Skeletal muscle tissue (tissue), 4 donors: ENCODE results near the gene RASA3. TPM values are rescaled to one million over a fixed set of nuclear protein-coding genes. Genes with fewer than 3 reads are reported as not detected.
"Not testable (repeated sequence)": the region's sequence is repeated elsewhere in the genome, so short reads cannot be mapped to it uniquely, and the experiment has no call there.

Experiments used
- H3K27ac ChIP-seq: one replicate; pipeline ENCODE4 v1.7.0; 2013; ENCODE audit warnings: mild to moderate bottlenecking, low read depth, low read length, inconsistent platforms
- H3K27me3 ChIP-seq, 3 donors: one replicate each; pipeline ENCODE4 v1.7.0; 2013; ENCODE audit warnings: low read length in 3 of 3; ENCODE audit not compliant: control insufficient read depth in 3 of 3, insufficient read depth in 3 of 3
- H3K36me3 ChIP-seq, 3 donors: one replicate each; pipeline ENCODE4 v1.7.0; 2013; ENCODE audit warnings: low read length in 3 of 3; ENCODE audit not compliant: control insufficient read depth in 3 of 3, insufficient read depth in 3 of 3
- H3K4me1 ChIP-seq, 3 donors: one replicate each; pipeline ENCODE4 v1.7.0; 2013; ENCODE audit warnings: low read length in 3 of 3, mild to moderate bottlenecking in 3 of 3; ENCODE audit not compliant: control insufficient read depth in 3 of 3, insufficient read depth in 3 of 3
- H3K4me3 ChIP-seq, 3 donors: one replicate each; pipeline ENCODE4 v1.7.0; 2013; ENCODE audit warnings: low read length in 3 of 3
- H3K9ac ChIP-seq, 3 donors: one replicate each; pipeline ENCODE4 v1.7.0; 2013; ENCODE audit warnings: low read length in 3 of 3, mild to moderate bottlenecking in 3 of 3, moderate library complexity in 2 of 3, low read depth in 1 of 3
- H3K9me3 ChIP-seq, 3 donors: one replicate each; pipeline ENCODE4 v1.7.0; 2013; ENCODE audit warnings: low read length in 3 of 3; ENCODE audit not compliant: control insufficient read depth in 3 of 3
- total RNA-seq: library from RNA; depleted of rRNA; stranded (reverse); fragments of >200 nt; gene quantifications from one replicate; pipeline ENCODE4 v1.2.3, GENCODE V29; 2014
- donor health status: Osteomylitis.

Gene RASA3
- total RNA-seq, 1 donor from 2014 or later = 14.1 TPM

GRCh38 chr13:114122591-114123211, 9.7 kb downstream of the RASA3 start:
- Histone ChIP-seq H3K27ac (peak overlapping the region; percentile 36), H3K9ac (no peak overlapping the region), H3K36me3 (no peaks in the 10 kb centered on the region), H3K9me3 (no peaks in the 10 kb centered on the region), H3K4me3 (no peak overlapping the region), H3K27me3 (no peaks in the 10 kb centered on the region), H3K4me1 (peaks cover 48 to 83% (median 51%) of the 10 kb centered on the region in 3 donors)

- peaks cover 43 to 80% (median 45%) of the 10 kb centered on the region in 3 donors for H3K4me1 ChIP-seq
Observed at GRCh38 chr13:114122127-114122511, 10.3 kb downstream of the RASA3 start.

GRCh38 chr13:114121496-114122126, 10.8 kb downstream of the RASA3 start:
- Histone ChIP-seq H3K9me3 (no peaks in the 10 kb centered on the region), H3K9ac (peak overlapping the region in 2 of 3 donors; percentile 23 to 25), H3K36me3 (no peaks in the 10 kb centered on the region), H3K4me3 (no peak overlapping the region), H3K27ac (peak overlapping the region; percentile 25), H3K4me1 (peaks cover 38 to 78% (median 40%) of the 10 kb centered on the region in 3 donors), H3K27me3 (no peaks in the 10 kb centered on the region)

More at GRCh38 chr13:114122127-114122511, 10.3 kb downstream of the RASA3 start:
- Histone ChIP-seq H3K27me3 (no peaks in the 10 kb centered on the region), H3K36me3 (no peaks in the 10 kb centered on the region), H3K9me3 (no peaks in the 10 kb centered on the region), H3K9ac (peak overlapping the region in 1 of 3 donors; percentile 23), H3K27ac (no peak overlapping the region), H3K4me3 (no peak overlapping the region)

GRCh38 chr13:114121031-114121430, 11.4 kb downstream of the RASA3 start:
- Histone ChIP-seq H3K4me1 (peaks cover 34 to 73% (median 35%) of the 10 kb centered on the region in 3 donors), H3K9me3 (no peaks in the 10 kb centered on the region), H3K36me3 (no peaks in the 10 kb centered on the region), H3K27ac (peak overlapping the region; percentile 36), H3K4me3 (no peak overlapping the region), H3K27me3 (no peaks in the 10 kb centered on the region), H3K9ac (peak overlapping the region in 1 of 3 donors; percentile 40)

GRCh38 chr13:114120591-114121011, 11.8 kb downstream of the RASA3 start:
- peak overlapping the region in 1 of 3 donors; percentile 40 for H3K9ac ChIP-seq
- peaks cover 33 to 75% (median 35%) of the 10 kb centered on the region in 3 donors for H3K4me1 ChIP-seq
- H3K27ac ChIP-seq = peak overlapping the region; percentile 36
- no peaks in the 10 kb centered on the region for H3K27me3 ChIP-seq
- H3K9me3 ChIP-seq = no peaks in the 10 kb centered on the region
- no peak overlapping the region for H3K4me3 ChIP-seq
- no peaks in the 10 kb centered on the region for H3K36me3 ChIP-seq

- Histone ChIP-seq H3K27ac (peak overlapping the region; percentile 54), H3K9me3 (no peaks in the 10 kb centered on the region), H3K4me1 (peaks cover 29 to 72% (median 34%) of the 10 kb centered on the region in 3 donors), H3K36me3 (peaks cover 0 to 3% (median 0%) of the 10 kb centered on the region in 3 donors), H3K4me3 (no peak overlapping the region), H3K27me3 (no peaks in the 10 kb centered on the region), H3K9ac (no peak overlapping the region)
Observed at GRCh38 chr13:114119196-114119595, 13.2 kb downstream of the RASA3 start.

GRCh38 chr13:114118511-114119123, 13.8 kb downstream of the RASA3 start:
- Histone ChIP-seq H3K9me3 (no peaks in the 10 kb centered on the region), H3K9ac (peak overlapping the region in 1 of 3 donors; percentile 33), H3K27me3 (no peaks in the 10 kb centered on the region), H3K36me3 (peaks cover 0 to 5% (median 0%) of the 10 kb centered on the region in 3 donors), H3K4me1 (peaks cover 29 to 70% (median 29%) of the 10 kb centered on the region in 3 donors), H3K27ac (peak overlapping the region; percentile 54), H3K4me3 (no peak overlapping the region)

- H3K27ac ChIP-seq = peak overlapping the region; percentile 54
- no peak overlapping the region for H3K9ac ChIP-seq
- no peaks in the 10 kb centered on the region for H3K27me3 ChIP-seq
- no peaks in the 10 kb centered on the region for H3K9me3 ChIP-seq
- H3K4me1 ChIP-seq = peaks cover 28 to 69% (median 31%) of the 10 kb centered on the region in 3 donors
- H3K36me3 ChIP-seq = peaks cover 0 to 5% (median 0%) of the 10 kb centered on the region in 3 donors
- H3K4me3 ChIP-seq = no peak overlapping the region
Observed at GRCh38 chr13:114118086-114118485, 14.3 kb downstream of the RASA3 start.

- H3K36me3 ChIP-seq, H3K9ac ChIP-seq, H3K27ac ChIP-seq, H3K27me3 ChIP-seq, H3K9me3 ChIP-seq, H3K4me3 ChIP-seq: not testable (repeated sequence)
- peaks cover 29 to 69% (median 37%) of the 10 kb centered on the region in 3 donors for H3K4me1 ChIP-seq
Observed at GRCh38 chr13:114117341-114117874, 15.0 kb downstream of the RASA3 start.
